ENCODE data around the gene KCNMA1.

GRCh38 chr10:77097625-77098024, 540.0 kb downstream of the KCNMA1 start:
- TF ChIP-seq CTCF (IDR thresholded peaks at IDR 0.05), result no peak
- TF ChIP-seq ZFX (IDR thresholded peaks at IDR 0.05; ENCODE audit: borderline replicate concordance), result no peak

Data from 22Rv1 (cell line).